NB4 (cell line): ENCODE data around the gene CIROP.

Source experiments
- MYC ChIP-seq: IDR thresholded peaks from 2 replicates; pipeline ENCODE4 v1.6.1; 2011; ENCODE audit warnings: low read depth, low read length
- POLR2A ChIP-seq: IDR thresholded peaks from 2 replicates; pipeline ENCODE4 v1.6.1; 2011; ENCODE audit warnings: mild to moderate bottlenecking; ENCODE audit not compliant: insufficient read length; ENCODE audit errors: extremely low read depth
- TF ChIP-seq, protein P1 (sequence below): IDR thresholded peaks from one replicate; pipeline ENCODE4 v1.5.1; 2012; ENCODE audit warnings: low read depth, low read length
- TF ChIP-seq, protein P2 (sequence below): IDR thresholded peaks from 2 replicates; pipeline ENCODE4 v1.6.1; 2011; ENCODE audit warnings: low read depth, low read length

DNA sequence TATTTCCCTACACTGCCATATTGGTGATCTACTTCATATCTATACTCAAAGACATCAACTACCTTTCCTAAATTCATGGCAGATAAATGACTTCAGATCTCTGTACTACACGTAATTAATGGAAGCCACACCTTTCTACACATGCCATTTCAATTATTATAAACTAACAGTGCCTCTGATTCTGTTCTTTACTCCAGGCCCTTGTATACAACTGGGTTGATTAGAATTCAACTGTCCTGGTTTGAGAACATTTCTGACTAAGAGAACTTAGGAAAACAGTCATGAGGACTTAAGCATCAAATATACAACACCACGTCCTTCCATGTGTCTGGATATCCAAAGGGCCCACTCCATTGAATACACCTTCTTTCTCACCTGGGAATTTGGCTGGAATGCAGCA is 11.7 kb downstream of the CIROP start:
- TF ChIP-seq, protein P1, sequence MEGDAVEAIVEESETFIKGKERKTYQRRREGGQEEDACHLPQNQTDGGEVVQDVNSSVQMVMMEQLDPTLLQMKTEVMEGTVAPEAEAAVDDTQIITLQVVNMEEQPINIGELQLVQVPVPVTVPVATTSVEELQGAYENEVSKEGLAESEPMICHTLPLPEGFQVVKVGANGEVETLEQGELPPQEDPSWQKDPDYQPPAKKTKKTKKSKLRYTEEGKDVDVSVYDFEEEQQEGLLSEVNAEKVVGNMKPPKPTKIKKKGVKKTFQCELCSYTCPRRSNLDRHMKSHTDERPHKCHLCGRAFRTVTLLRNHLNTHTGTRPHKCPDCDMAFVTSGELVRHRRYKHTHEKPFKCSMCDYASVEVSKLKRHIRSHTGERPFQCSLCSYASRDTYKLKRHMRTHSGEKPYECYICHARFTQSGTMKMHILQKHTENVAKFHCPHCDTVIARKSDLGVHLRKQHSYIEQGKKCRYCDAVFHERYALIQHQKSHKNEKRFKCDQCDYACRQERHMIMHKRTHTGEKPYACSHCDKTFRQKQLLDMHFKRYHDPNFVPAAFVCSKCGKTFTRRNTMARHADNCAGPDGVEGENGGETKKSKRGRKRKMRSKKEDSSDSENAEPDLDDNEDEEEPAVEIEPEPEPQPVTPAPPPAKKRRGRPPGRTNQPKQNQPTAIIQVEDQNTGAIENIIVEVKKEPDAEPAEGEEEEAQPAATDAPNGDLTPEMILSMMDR = no peak
- TF ChIP-seq POLR2A (no peak), MYC (no peak)
- TF ChIP-seq, protein P2, sequence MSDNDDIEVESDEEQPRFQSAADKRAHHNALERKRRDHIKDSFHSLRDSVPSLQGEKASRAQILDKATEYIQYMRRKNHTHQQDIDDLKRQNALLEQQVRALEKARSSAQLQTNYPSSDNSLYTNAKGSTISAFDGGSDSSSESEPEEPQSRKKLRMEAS = no peak
